NK-92 (cell line): ENCODE data around the gene TUBB2A.
"Not testable (repeated sequence)": the region's sequence is repeated elsewhere in the genome, so short reads cannot be mapped to it uniquely, and the experiment has no call there.

ENCODE experiments used
- DNase-seq: peaks from one replicate; lab custom pipeline; 2025; ENCODE audit not compliant: unreplicated experiment; lab: John Stamatoyannopoulos, UW

The TUBB2A gene

DNA sequence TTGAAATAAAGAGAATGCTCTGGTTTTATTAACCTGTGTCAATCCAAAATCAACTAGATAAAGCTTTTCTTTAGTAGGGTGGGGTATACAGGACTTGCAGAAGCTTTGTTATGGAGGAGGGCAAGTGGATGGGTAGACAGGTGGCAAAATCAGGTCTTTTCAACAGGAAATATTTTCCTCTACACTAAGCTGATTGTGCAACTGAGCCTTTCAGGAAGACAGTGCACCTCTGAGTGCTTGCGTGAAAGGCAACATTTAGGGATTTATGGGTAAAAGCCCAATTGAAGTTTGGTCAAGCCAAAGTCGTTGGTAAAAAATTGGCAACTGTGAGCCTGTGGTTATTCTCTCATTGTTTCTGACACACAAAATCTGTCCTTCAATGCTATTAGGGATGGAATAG, 23.8 kb upstream of the TUBB2A start:
- DNase-seq: no peak

DNA sequence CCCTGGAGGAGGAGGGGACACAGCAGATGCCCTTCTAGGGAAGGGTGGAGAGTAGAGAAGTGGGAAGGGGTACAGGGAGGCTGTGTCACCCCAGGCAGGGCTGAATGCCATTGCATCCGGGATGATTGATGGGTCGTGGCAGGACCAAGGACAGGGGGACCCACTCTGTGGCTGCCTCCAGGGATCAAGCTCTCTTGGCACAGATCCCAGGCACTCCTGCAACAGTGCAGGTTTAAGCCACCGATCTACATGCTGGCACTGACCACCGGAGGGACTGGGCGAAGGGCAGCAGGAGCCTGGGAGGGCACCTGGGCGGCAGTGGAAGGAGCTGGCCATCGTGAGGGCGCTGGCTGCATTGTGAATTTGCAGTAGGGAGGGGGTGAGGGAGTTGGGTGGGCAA, 22.6 kb upstream of the TUBB2A start:
- not testable (repeated sequence) for DNase-seq

DNA sequence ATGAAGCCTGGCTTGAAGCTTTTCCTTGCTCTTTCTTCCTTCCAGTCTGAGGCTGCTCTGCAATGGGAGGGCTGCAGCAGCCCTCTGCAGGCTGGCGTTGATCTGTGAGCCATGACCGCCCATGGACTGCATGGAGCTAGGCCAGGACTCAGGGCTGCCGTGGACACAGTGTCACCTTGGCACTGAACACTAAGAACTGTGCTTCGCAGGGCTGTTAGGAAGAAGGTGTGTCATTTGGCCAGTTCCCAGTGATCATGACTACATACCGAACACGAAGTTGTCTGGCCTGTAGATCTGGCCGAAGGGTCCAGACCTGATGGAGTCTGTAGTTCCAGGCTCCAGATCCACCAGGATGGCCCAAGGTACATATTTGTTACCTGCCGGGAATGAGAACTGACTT, 21.3 kb upstream of the TUBB2A start:
- DNase-seq: not testable (repeated sequence)

DNA sequence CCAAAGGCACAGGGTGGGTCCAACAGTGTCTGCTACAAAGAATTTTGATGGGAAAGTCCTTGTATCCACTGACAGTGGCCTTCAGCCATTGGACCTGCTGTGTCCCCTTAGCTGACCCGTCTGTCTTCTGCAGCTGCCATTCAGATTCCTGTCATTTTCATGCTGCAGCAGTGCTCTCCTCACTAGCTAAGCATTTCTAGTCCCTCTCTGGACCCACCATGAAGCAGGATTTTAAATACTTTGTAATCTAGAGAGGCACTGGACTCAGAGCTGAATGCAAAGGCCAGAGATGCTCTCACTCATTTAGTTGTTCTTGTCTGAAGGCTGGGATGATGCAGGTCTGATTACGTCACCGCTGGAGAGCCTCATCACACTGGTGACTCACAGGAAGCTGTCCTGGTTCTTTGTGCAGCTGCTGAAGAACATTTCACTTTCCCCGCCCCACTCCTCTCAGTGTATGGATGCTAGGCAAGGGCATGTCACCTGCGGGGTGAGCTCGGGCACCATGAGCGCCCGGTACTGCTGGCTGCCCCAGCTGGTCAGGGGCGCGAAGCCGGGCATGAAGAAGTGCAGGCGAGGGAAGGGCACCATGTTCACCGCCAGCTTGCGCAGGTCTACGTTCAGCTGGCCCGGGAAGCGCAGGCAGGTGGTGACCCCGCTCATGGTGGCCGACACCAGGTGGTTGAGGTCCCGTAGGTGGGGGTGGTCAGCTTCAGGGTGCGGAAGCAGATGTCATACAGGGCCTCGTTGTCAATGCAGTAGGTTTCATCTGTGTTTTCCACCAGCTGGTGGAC, 19.4 kb upstream of the TUBB2A start:
- DNase-seq: no peak

DNA sequence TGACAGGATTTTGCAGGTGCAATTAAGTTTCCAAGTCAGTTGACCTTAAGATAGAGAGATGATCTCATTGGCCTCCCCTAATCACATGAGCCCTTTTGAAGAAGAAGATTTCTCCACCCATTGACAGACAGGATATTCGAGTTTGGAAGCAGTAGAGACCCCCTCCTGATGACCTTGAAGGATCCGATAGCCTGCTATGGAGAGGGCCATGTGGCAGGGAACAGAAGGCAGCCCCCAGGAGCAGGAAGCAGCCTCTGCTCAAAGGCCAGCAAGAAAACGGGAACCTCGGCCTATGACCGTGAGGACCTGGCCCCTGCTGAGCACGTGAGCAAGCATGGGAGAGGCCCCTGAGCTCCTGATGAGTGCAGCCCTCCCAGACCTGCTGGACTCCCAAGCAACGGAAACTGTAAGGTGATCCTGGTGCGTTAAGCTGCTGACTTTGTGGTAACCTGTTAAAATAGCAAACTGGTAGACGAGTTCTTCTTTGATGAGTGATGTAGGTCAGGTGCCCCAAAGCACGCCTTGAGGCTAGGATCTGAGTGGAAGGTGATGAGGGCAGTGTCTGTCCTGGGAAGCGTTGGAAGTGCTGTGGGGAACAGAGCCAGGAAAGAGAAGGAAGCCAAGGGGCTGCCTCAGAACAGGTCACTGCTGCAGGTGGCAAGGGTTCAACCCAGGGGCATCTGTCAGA, 18.5 kb upstream of the TUBB2A start:
- DNase-seq: no peak

DNA sequence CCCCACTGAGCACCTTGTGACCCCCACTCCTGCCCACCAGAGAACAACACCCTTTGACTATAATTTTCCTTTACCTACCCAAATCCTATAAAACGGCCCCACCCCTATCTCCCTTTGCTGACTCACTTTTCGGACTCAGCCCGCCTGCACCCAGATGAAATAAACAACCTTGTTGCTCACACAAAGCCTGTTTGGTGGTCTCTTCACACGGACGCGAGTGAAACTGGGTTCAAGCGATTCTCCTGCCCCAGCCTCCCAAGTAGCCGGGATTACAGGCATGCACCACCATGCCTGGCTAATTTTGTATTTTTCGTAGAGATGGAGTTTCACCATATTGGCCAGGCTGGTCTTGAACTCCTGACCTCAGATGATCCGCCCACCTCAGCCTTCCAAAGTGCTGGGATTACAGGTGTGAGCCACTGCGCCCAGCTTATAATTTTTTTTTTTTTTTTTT, 16.3 kb upstream of the TUBB2A start:
- not testable (repeated sequence) for DNase-seq

DNA sequence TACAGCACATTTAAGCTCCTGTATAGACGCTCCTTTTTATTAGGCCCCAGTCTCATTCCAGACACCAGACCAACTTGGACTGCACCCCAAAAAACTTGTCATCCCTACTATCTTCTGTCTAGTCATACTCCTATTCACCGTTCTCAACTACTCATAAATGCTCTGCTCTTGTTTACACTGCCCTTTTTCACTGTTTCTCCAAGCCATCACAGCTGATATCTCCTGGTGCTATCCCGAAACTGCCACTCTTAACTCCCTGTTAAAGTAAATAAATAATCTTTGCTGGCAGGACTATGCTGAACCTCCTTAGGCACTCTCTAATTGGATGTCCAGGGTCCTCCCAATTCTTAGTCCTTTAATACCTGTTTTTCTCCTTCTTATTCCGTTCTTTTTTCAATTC, 15.4 kb upstream of the TUBB2A start:
- DNase-seq: not testable (repeated sequence)

DNA sequence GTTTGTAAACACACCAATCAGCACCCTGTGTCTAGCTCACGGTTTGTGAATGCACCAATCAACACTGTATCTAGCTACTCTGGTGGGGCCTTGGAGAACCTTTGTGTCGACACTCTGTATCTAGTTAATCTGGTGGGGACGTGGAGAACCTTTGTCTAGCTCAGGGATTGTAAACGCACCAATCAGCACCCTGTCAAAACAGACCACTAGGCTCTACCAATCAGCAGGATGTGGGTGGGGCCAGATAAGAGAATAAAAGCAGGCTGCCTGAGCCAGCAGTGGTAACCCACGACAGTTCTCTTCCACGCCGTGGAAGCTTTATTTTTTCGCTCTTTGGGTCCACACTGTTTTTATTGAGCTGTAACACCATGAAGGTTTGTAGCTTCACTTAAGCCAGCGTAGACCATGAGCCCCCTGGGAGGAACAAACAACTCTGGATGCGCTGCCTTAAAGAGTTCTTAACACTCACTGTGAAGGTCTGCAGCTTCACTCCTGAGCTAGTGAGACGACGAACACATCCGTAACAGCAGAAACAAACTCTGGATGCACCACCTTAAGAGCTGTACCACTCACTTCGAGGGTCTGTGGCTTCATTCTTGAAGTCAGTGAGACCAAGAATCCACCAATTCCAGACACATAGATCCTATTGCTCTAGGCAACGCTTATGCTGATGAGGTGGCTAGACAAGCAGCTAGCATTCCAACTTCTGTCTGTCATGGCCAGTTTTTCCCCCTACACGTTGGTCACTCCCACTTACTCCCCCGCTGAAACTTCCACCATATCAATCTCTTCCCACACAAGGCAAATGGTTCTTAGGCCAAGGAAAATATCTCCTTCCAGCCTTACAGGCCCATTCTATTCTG, 14.2 kb upstream of the TUBB2A start:
- not testable (repeated sequence) for DNase-seq

DNA sequence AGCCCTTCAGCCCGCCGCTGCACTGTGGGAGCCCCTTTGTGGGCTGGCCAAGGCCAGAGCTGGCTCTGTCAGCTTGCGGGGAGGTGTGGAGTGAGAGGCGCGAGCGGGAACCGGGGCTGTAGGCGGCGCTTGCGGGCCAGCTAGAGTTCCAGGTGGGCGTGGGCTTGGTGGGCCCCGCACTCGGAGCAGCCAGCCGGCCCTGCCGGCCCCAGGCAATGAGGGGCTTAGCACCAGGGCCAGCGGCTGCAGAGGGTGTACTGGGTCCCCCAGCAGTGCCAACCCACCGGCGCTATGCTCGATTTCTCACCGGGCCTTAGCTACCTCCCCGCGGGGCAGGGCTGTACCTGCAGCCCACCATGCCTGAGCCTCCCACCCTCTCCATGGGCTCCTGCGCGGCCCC, 13.3 kb upstream of the TUBB2A start:
- not testable (repeated sequence) for DNase-seq

DNA sequence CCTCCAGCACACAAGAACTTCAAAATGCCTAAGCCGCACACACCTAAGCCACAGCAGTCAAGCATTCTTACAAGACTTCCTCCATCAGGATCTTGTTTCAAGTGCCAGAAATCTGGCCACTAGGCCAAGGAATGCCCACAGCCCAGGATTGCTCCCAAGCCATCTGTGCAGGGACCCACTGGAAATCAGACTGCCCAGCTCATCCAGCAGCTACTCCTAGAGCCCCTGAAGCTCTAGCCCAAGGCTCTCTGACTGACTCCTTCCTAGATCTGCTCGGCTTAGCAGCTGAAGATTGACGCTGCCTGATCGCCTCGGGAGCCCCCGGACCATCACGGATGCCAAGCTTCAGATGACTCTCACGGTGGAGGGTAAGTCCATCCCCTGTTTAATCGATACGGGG, 10.7 kb upstream of the TUBB2A start:
- not testable (repeated sequence) for DNase-seq

DNA sequence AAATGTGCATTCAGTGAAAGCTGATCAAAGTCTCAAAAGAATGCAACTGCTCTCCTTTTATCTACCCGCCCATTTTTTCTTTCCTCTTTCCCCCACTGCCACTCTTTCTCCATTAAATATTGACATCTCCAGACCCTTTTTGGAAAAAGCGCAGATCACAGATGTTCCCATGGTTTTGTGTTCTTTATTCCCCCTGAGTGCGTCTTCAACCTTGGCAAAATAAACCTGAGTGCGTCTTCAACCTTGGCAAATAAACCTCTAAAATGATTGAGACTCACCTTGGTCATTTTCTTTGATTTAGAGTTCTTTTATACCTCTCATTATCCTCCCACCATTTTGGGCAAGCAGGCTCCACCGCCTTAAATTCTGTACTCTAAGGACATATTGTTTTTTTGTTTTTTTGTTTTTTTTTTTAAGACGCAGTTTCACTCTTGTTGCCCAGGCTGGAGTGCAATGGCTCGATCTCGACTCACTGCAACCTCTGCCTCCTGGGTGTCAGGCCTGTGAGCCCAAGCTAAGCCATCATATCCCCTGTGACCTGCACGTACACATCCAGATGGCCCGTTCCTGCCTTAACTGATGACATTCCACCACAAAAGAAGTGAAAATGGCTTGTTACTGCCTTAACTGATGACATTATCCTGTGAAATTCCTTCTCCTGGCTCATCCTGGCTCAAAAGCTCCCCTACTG, 9.3 kb upstream of the TUBB2A start:
- not testable (repeated sequence) for DNase-seq

DNA sequence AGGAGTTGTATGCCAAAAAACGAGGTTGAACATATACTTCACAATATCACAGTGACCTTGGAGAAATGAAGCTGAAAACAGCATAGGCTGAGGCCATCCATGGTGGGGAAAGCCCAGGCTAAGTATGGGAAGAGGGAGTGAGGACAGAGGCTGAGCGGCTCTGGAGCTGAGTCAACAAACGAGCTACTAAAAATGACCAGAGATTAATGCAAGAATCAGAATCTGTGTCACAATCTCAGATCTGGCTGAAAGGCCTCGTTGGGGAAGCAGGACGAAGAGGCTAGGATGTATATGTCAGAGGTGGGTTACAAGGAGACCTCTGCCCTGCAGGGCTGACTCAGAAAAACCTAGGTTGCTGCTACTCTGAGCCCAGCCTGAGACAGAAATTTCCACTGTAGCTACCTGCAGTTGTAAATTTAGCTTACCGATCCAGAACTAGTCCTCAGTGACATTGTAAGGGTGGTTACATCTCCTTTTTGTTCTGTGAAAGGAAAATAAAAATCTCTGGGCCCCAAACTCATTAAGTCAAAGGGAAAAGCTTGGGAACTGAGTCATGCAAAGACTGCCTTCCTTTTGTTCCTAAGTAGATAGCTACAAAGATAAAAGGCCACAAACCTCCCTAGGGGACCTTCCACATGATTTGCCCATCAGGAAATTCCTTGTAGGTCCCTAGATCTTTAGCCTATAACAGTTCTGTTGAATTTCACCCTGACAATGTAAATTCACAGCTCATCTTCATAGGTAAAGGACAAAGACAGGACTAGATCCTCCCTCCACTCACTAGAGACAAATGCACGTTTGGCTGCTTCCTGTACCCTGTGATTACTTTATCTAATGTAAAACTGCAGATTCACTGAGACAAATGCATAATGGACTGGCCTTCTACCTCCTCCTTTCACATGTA, 8.5 kb upstream of the TUBB2A start:
- DNase-seq: no peak

DNA sequence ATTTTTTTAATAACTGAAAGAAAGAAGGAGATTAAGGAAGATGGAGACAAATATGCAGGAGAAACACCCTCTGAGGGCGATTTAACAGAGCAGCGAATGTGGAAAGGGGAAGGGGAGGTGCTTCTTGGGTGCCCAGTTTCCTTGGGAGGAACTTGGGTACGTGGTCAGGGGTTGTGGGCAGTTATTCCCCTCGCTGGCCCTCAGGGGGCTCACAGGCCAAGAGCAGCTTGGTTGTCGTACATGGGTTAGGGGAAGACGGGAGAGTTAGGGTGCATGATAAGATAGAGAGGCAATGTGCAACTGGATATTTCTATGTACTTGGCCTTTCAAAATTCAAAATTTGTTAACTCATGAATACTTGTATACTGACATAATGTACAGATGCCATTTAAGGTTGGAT, 7.0 kb upstream of the TUBB2A start:
- no peak for DNase-seq

DNA sequence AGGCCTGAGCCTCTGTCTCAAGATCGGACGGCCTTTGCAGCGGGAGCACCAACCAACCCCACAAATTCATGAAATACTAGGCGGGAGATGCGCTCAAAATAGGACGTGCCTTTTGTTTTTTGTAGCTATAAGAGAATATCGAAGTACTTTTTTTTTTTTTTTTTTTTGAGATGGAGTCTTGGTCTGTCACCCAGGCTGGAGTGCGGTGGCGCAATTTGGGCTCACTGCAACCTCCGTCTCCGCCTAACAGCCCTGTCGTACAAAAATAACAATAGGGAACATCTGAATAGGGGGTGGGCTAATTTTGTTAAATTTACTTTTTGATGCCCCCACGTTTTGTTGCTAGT, 5.9 kb upstream of the TUBB2A start:
- no peak for DNase-seq

DNA sequence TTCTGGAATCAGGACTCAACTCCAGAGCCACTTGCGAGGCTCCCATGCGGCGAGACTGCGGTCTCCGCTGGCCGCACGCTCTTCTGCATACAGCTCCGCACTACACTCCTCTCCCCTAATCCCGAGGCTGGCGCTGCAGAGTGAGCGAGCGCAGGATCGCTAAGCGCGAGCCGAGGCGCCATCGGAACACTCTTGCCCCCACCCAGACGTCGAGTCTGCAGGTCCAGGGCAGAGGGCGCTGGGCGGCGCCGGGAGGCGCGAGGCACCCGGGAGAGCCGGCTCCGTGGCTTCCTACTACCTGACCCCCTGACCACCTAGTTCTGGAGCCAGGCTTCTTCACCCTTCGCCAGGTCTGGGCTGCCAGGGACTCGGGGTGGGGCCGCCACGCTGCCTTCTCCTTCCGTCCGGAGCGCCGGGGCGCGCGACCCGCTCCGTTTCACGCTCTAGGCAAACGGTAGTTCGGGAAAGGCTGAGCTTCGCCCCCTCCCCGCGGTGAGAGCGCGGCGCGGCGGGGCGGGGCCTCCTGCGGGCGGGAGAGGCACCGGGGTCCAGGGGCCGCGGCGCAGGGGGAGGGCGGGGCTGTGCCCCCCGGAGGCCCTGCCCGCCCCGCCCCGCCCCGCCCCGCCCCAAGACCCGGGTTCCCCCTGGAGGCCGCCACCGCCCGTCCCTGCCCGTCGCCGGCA, 5.4 kb upstream of the TUBB2A start:
- DNase-seq: no peak

DNA sequence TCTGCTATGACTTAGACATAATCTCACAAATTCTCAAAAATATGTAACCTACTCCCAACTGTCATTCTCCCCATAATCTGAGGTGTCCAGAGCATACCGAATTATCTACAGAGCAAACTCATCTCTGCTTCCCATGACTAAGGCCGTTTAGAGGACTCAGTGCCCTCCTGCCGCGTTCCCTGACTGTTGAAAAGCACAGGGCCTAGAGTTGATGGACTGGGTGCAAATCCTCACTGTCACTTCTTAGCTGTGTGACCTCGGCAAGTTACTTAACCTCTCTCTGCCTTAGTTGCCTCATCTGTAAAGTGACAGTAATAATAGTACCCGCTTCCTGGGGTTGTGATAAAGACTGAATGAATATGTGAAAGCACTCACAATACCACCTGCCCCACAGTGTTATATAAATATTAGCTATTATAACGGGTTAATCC, 4.7 kb upstream of the TUBB2A start:
- DNase-seq: no peak

DNA sequence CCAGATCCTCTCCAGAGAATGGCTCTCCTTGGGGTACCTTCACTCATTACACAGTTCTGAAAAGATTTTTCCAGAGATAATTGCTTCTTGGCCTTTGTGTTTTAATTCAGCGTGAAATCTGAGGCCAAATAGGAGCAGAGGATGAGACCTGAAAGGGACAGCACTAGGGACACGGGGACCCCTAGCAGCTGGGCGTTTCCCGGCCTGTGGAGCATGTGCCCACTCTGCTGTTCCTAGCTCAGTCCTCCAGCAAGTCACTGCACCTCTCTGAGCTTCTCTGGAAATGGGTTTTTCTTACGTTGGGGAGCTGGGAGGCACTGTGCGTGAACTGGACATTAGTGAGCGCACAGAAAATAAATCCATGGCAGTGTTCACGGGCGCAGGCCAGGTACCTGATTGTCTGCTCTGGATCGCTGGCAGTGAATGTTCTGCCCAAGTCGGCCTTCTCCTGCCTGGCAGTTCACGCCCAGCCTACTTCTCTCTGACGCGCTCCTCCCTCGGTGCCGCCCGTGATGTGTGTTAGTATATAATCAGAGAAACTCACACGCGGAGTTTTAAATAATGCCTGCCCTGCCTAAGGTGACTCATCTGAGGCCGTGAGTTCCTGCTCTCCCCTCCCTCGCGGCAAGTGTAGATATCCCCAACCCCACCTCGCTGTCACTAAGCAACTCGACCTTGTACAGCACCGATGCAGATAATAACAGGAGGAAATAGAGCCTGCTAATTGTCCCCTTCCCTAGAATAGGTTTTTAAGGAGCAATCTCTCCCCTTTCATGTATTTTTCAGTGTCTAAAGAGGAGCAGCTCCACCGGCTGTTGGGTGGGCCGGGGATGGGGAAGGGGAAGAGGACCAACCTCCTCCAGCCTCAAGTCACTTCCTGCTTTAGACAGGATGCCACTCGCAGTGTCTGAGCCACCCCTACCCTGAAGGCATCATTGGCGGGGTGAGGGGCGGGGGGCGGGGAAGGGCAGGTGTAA, 2.7 kb upstream of the TUBB2A start:
- DNase-seq: no peak
